Immature natural killer cell (primary cell): Measurements from ENCODE around the gene CYP4B1. TPM values are rescaled to one million over a fixed set of nuclear protein-coding genes. Genes with fewer than 3 reads are reported as not detected.
"Not testable (repeated sequence)": the region's sequence is repeated elsewhere in the genome, so short reads cannot be mapped to it uniquely, and the experiment has no call there.

Source experiments
- DNase-seq, 3 donors: peaks; one replicate each; pipeline ENCODE4 v3.0.0; 2022; ENCODE audit warnings: mixed read lengths in 1 of 3
- H3K27ac Mint-ChIP-seq, 6 donors: one replicate each; pipeline ENCODE4 v1.8.0; 2020; ENCODE audit warnings: mixed read lengths in 6 of 6, mild to moderate bottlenecking in 5 of 6, inconsistent platforms in 4 of 6, moderate library complexity in 3 of 6
- H3K27me3 Mint-ChIP-seq, 3 donors: one replicate each; pipeline ENCODE4 v1.8.0; 2020 to 2021; ENCODE audit warnings: low read depth in 3 of 3, mild to moderate bottlenecking in 3 of 3, mixed read lengths in 3 of 3, moderate library complexity in 3 of 3, inconsistent platforms in 1 of 3
- H3K36me3 Mint-ChIP-seq, 3 donors: one replicate each; pipeline ENCODE4 v1.8.0; 2020; ENCODE audit warnings: mixed read lengths in 3 of 3, inconsistent platforms in 2 of 3, mild to moderate bottlenecking in 2 of 3
- H3K4me1 Mint-ChIP-seq, 2 donors: one replicate each; pipeline ENCODE4 v1.8.0; 2020; ENCODE audit warnings: inconsistent platforms in 2 of 2, mild to moderate bottlenecking in 2 of 2, mixed read lengths in 2 of 2, moderate library complexity in 1 of 2
- H3K4me3 Mint-ChIP-seq, 5 donors: one replicate each; pipeline ENCODE4 v1.8.0; 2020; ENCODE audit warnings: mild to moderate bottlenecking in 5 of 5, mixed read lengths in 5 of 5, inconsistent platforms in 3 of 5, moderate library complexity in 3 of 5
- H3K9me3 Mint-ChIP-seq, 6 donors: one replicate each; pipeline ENCODE4 v1.8.0; 2020; ENCODE audit warnings: mild to moderate bottlenecking in 6 of 6, mixed read lengths in 6 of 6, inconsistent platforms in 4 of 6, moderate library complexity in 3 of 6
- polyA plus RNA-seq, 3 donors: library from polyadenylated mRNA; unstranded; fragments of 300-500 nt; fragmentation: Illumina TruSeq; gene quantifications; one replicate each; pipeline ENCODE4 v1.2.3, GENCODE V29; 2021

The CYP4B1 gene
- not detected for polyA plus RNA-seq

GRCh38 chr1:46798810-46799209 lies at the start of gene CYP4B1:
Gene CYP4B1 (plus strand): TSS chr1:46799046. CDS start chr1:46799082, 36 bp downstream.
- no peak for DNase-seq
- H3K9me3 Mint-ChIP-seq: peaks cover 0 to 2% (median 0%) of the 10 kb centered on the region in 6 donors
- H3K4me1 Mint-ChIP-seq: no peaks in the 10 kb centered on the region
- H3K27ac Mint-ChIP-seq: no peak within 1 kb of the TSS
- H3K4me3 Mint-ChIP-seq: no peak within 1 kb of the TSS
- H3K27me3 Mint-ChIP-seq: peaks cover 2 to 6% (median 5%) of the 10 kb centered on the region in 3 donors
- H3K36me3 Mint-ChIP-seq: no peaks in the 10 kb centered on the region

GRCh38 chr1:46749404-46749803 lies 49.4 kb upstream of the CYP4B1 start:
- Mint-ChIP-seq H3K27ac (no peak overlapping the region), H3K9me3 (no peaks in the 10 kb centered on the region), H3K27me3 (peaks cover 5 to 18% (median 7%) of the 10 kb centered on the region in 3 donors), H3K36me3 (no peaks in the 10 kb centered on the region), H3K4me1 (no peaks in the 10 kb centered on the region), H3K4me3 (no peak overlapping the region)
- no peak for DNase-seq

GRCh38 chr1:46749921-46750404 lies 48.9 kb upstream of the CYP4B1 start:
- Mint-ChIP-seq H3K4me3 (no peak overlapping the region), H3K27me3 (peaks cover 5 to 18% (median 7%) of the 10 kb centered on the region in 3 donors), H3K4me1 (no peaks in the 10 kb centered on the region), H3K9me3 (no peaks in the 10 kb centered on the region), H3K27ac (no peak overlapping the region), H3K36me3 (no peaks in the 10 kb centered on the region)
- no peak for DNase-seq

GRCh38 chr1:46753985-46754384 lies 44.9 kb upstream of the CYP4B1 start:
- DNase-seq: no peak
- Mint-ChIP-seq H3K27me3 (peaks cover 1 to 13% (median 7%) of the 10 kb centered on the region in 3 donors), H3K9me3 (no peaks in the 10 kb centered on the region), H3K4me3 (no peak overlapping the region), H3K4me1 (no peaks in the 10 kb centered on the region), H3K36me3 (no peaks in the 10 kb centered on the region), H3K27ac (no peak overlapping the region)

DNA sequence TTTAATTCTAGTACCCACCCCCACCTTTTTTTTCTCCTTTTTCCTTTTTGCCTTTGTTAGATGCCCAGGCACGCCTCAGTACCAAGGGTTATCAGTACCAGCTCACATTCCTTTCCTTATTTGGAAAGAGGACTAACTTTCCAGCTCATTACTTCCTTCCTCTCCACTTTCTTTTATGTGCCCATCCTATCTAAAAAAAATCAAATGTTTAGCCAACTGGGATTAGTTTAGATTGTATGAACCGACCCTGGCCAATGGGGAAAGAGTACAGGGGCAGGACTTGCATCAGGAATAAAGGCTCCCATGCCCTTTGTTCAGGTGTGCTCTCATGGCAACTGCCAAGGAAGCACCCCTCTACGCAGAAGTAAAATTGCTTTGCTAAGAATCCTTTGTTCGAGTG lies 44.1 kb upstream of the CYP4B1 start:
- H3K27me3 Mint-ChIP-seq: peaks cover 1 to 15% (median 3%) of the 10 kb centered on the region in 3 donors
- not testable (repeated sequence) for H3K27ac Mint-ChIP-seq, H3K9me3 Mint-ChIP-seq, H3K36me3 Mint-ChIP-seq, H3K4me3 Mint-ChIP-seq, DNase-seq, H3K4me1 Mint-ChIP-seq

- no peak for DNase-seq
- H3K4me3 Mint-ChIP-seq: no peak overlapping the region
- H3K27ac Mint-ChIP-seq: no peak overlapping the region
- H3K36me3 Mint-ChIP-seq: no peaks in the 10 kb centered on the region
- no peaks in the 10 kb centered on the region for H3K9me3 Mint-ChIP-seq
- peaks cover 1 to 15% (median 1%) of the 10 kb centered on the region in 3 donors for H3K27me3 Mint-ChIP-seq
- H3K4me1 Mint-ChIP-seq: no peaks in the 10 kb centered on the region
Measured at GRCh38 chr1:46755121-46755520, 43.7 kb upstream of the CYP4B1 start.

- no peaks in the 10 kb centered on the region for H3K36me3 Mint-ChIP-seq
- no peak for DNase-seq
- H3K27ac Mint-ChIP-seq: no peak overlapping the region
- peaks cover 4 to 9% (median 4%) of the 10 kb centered on the region in 3 donors for H3K27me3 Mint-ChIP-seq
- H3K4me3 Mint-ChIP-seq: no peak overlapping the region
- H3K4me1 Mint-ChIP-seq: no peaks in the 10 kb centered on the region
- H3K9me3 Mint-ChIP-seq: no peaks in the 10 kb centered on the region
Measured at GRCh38 chr1:46757247-46757955, 41.4 kb upstream of the CYP4B1 start.

- Mint-ChIP-seq H3K4me1 (no peaks in the 10 kb centered on the region), H3K27ac (no peak overlapping the region), H3K4me3 (no peak overlapping the region), H3K9me3 (no peaks in the 10 kb centered on the region), H3K27me3 (peaks cover 4 to 8% (median 4%) of the 10 kb centered on the region in 3 donors), H3K36me3 (no peaks in the 10 kb centered on the region)
- DNase-seq: no peak
Measured at GRCh38 chr1:46757956-46758528, 40.8 kb upstream of the CYP4B1 start.

- no peak overlapping the region for H3K4me3 Mint-ChIP-seq
- H3K4me1 Mint-ChIP-seq: no peaks in the 10 kb centered on the region
- H3K27me3 Mint-ChIP-seq: peaks cover 7 to 11% (median 9%) of the 10 kb centered on the region in 3 donors
- no peak overlapping the region for H3K27ac Mint-ChIP-seq
- DNase-seq: no peak
- no peaks in the 10 kb centered on the region for H3K36me3 Mint-ChIP-seq
- no peaks in the 10 kb centered on the region for H3K9me3 Mint-ChIP-seq
Measured at GRCh38 chr1:46760558-46761166, 38.2 kb upstream of the CYP4B1 start.

- Mint-ChIP-seq H3K27ac (no peak overlapping the region), H3K9me3 (no peaks in the 10 kb centered on the region), H3K4me1 (no peaks in the 10 kb centered on the region), H3K36me3 (no peaks in the 10 kb centered on the region), H3K27me3 (peaks cover 7 to 11% (median 9%) of the 10 kb centered on the region in 3 donors), H3K4me3 (no peak overlapping the region)
- no peak for DNase-seq
Measured at GRCh38 chr1:46761740-46762139, 37.1 kb upstream of the CYP4B1 start.

GRCh38 chr1:46764402-46764801 lies 34.4 kb upstream of the CYP4B1 start:
- no peaks in the 10 kb centered on the region for H3K36me3 Mint-ChIP-seq
- H3K9me3 Mint-ChIP-seq: peaks cover 0 to 14% (median 12%) of the 10 kb centered on the region in 6 donors
- H3K27me3 Mint-ChIP-seq: peaks cover 8 to 15% (median 10%) of the 10 kb centered on the region in 3 donors
- no peak overlapping the region for H3K27ac Mint-ChIP-seq
- H3K4me1 Mint-ChIP-seq: no peaks in the 10 kb centered on the region
- H3K4me3 Mint-ChIP-seq: no peak overlapping the region
- no peak for DNase-seq

GRCh38 chr1:46767649-46768282 lies 31.1 kb upstream of the CYP4B1 start:
- no peak overlapping the region for H3K27ac Mint-ChIP-seq
- H3K27me3 Mint-ChIP-seq: peaks cover 10 to 17% (median 12%) of the 10 kb centered on the region in 3 donors
- H3K36me3 Mint-ChIP-seq: peaks cover 0 to 11% (median 7%) of the 10 kb centered on the region in 3 donors
- no peak overlapping the region for H3K4me3 Mint-ChIP-seq
- peaks cover 4 to 6% of the 10 kb centered on the region in 2 donors for H3K4me1 Mint-ChIP-seq
- no peak for DNase-seq
- peaks cover 14 to 45% (median 42%) of the 10 kb centered on the region in 6 donors for H3K9me3 Mint-ChIP-seq

GRCh38 chr1:46768445-46768844 lies 30.4 kb upstream of the CYP4B1 start:
- Mint-ChIP-seq H3K27ac (no peak overlapping the region), H3K9me3 (peaks cover 14 to 46% (median 42%) of the 10 kb centered on the region in 6 donors), H3K4me3 (no peak overlapping the region), H3K27me3 (peaks cover 10 to 17% (median 12%) of the 10 kb centered on the region in 3 donors), H3K36me3 (peaks cover 0 to 11% (median 7%) of the 10 kb centered on the region in 3 donors), H3K4me1 (peaks cover 4 to 8% of the 10 kb centered on the region in 2 donors)
- no peak for DNase-seq
